K562 (cell line): ENCODE measurements around the gene CLCNKB. TPM values are rescaled to one million over a fixed set of nuclear protein-coding genes. Genes with fewer than 3 reads are reported as not detected.

Experiments
- ATF1 ChIP-seq, 2 experiments: fragments of 450-650 bp in 1 of 2; IDR thresholded peaks; 2 replicates each; pipeline ENCODE4 v1.6.1; 2016; ENCODE audit warnings: missing compliant biosample characterization in 1 of 2, missing genetic modification characterization in 1 of 2
- FOSL1 ChIP-seq: fragments of 200-800 bp; sonication (Bioruptor generic); conservative IDR thresholded peaks from 2 replicates; pipeline ENCODE4 v1.6.1; 2016; ENCODE audit warnings: missing genetic modification characterization, missing compliant biosample characterization
- GABPB1 ChIP-seq: sonication (generic); formaldehyde crosslinking; IDR thresholded peaks from 2 replicates; pipeline ENCODE4 v1.8.0; 2022; ENCODE audit warnings: mild to moderate bottlenecking, missing genetic modification reagents
- HDAC8 ChIP-seq: fragments of 450-650 bp; IDR thresholded peaks from 2 replicates; pipeline ENCODE4 v1.6.1; 2016; ENCODE audit warnings: mild to moderate bottlenecking, missing genetic modification characterization, moderate library complexity, missing compliant biosample characterization
- LARP7 ChIP-seq: fragments of 450-650 bp; IDR thresholded peaks from 2 replicates; pipeline ENCODE4 v1.6.1; 2016
- NRF1 ChIP-seq, 2 experiments: fragments of 450-650 bp; IDR thresholded peaks in 1 of 2; conservative IDR thresholded peaks in 1 of 2; 2 replicates each; pipeline ENCODE4 v1.6.1; 2014; ENCODE audit warnings: mild to moderate bottlenecking in 2 of 2
- PTTG1 ChIP-seq: fragments of 450-650 bp; IDR thresholded peaks from 2 replicates; pipeline ENCODE4 v1.6.1; 2016; ENCODE audit warnings: low read depth, mild to moderate bottlenecking, missing genetic modification characterization, missing compliant biosample characterization
- RFX7 ChIP-seq: fragments of 250-450 bp; sonication (Bioruptor Pico); IDR thresholded peaks from 2 replicates; pipeline ENCODE4 v1.5.1; 2021; ENCODE audit warnings: mild to moderate bottlenecking
- SMAD3 ChIP-seq: fragments of 450-650 bp; formaldehyde crosslinking; conservative IDR thresholded peaks from 2 replicates; pipeline ENCODE4 v1.4.0; 2020; ENCODE audit warnings: mild to moderate bottlenecking
- SMARCA5 ChIP-seq: fragments of 450-650 bp; IDR thresholded peaks from 2 replicates; pipeline ENCODE4 v1.6.1; 2016
- STAG1 ChIP-seq: sonication (generic); formaldehyde crosslinking; IDR thresholded peaks from 2 replicates; pipeline ENCODE4 v1.5.0; 2020; ENCODE audit warnings: missing genetic modification reagents, borderline replicate concordance
- TCF3 ChIP-seq: sonication (generic); formaldehyde crosslinking; IDR thresholded peaks from 2 replicates; pipeline ENCODE4 v1.4.0; 2020; ENCODE audit warnings: mild to moderate bottlenecking, missing genetic modification reagents
- ZNF146 ChIP-seq: IDR thresholded peaks from one replicate; pipeline ENCODE4 v1.6.1; 2018; ENCODE audit warnings: missing compliant biosample characterization; ENCODE audit not compliant: unreplicated experiment
- ZNF197 ChIP-seq: fragments of 200-800 bp; sonication (Bioruptor generic); IDR thresholded peaks from 2 replicates; pipeline ENCODE4 v1.6.1; 2016; ENCODE audit warnings: low read depth, missing genetic modification characterization, missing compliant biosample characterization
- ZNF3 ChIP-seq: fragments of 250-450 bp; sonication (Bioruptor Pico); IDR thresholded peaks from 2 replicates; pipeline ENCODE4 v1.5.0; 2021; ENCODE audit warnings: mild to moderate bottlenecking, moderate library complexity
- polyA plus RNA-seq, 8 experiments: library from polyadenylated mRNA; depleted of rRNA in 4 of 8; stranded (reverse) in 5 of 8; unstranded in 3 of 8; fragments of >200 nt; fragmentation: Nextera tagmentation in 2 of 8; fragmentation: Illumina TruSeq in 1 of 8; extraction: Ambion mirVana in 2 of 8; extraction: Trizol in 1 of 8; gene quantifications; 2 replicates each; pipeline versions ENCODE4 v1.2.1 to v1.2.3, GENCODE V29; 2011 to 2014; ENCODE audit warnings: inconsistent platforms in 1 of 8, missing spikeins in 1 of 8
- total RNA-seq, 7 experiments: library from RNA; depleted of rRNA in 6 of 7; stranded (reverse); fragments of >200 nt in 6 of 7; fragmentation: Illumina TruSeq in 2 of 7; extraction: Trizol in 2 of 7; gene quantifications; 2 replicates each; pipeline versions ENCODE4 v1.2.1 to v1.2.3, GENCODE V29; 2011 to 2021; ENCODE audit warnings: low replicate concordance in 1 of 7
- TF ChIP-seq, protein P1 (sequence below): sonication (generic); formaldehyde crosslinking; IDR thresholded peaks from 2 replicates; pipeline ENCODE4 v1.8.1; 2022; ENCODE audit warnings: missing genetic modification reagents
- TF ChIP-seq, protein P2 (sequence below): fragments of 450-650 bp; IDR thresholded peaks from 2 replicates; pipeline ENCODE4 v1.6.1; 2014; ENCODE audit warnings: low read depth, mild to moderate bottlenecking, moderate library complexity, borderline replicate concordance
- TF ChIP-seq, protein P3 (sequence below): sonication (generic); formaldehyde crosslinking; IDR thresholded peaks from 2 replicates; pipeline ENCODE4 v1.8.0; 2022; ENCODE audit warnings: mild to moderate bottlenecking, missing genetic modification reagents
- TF ChIP-seq, protein P4 (sequence below): fragments of 250-450 bp; sonication (Bioruptor Pico); IDR thresholded peaks from 2 replicates; pipeline ENCODE4 v1.4.0; 2020; ENCODE audit warnings: mild to moderate bottlenecking, moderate library complexity
- TF ChIP-seq, protein P5 (sequence below): fragments of 250-450 bp; sonication (Bioruptor Pico); IDR thresholded peaks from 2 replicates; pipeline ENCODE4 v1.6.1; 2021; ENCODE audit warnings: mild to moderate bottlenecking
- TF ChIP-seq, protein P6 (sequence below): IDR thresholded peaks from 2 replicates; pipeline ENCODE4 v1.6.1; 2011; ENCODE audit not compliant: insufficient read length; ENCODE audit errors: extremely low read depth

CLCNKB gene
- total and polyA plus RNA-seq, 9 of the 15 experiments (the other 6 are each of a cell fraction or from before 2014, with no cell fraction given), result 0.08 to 1.7 (median 0.64) TPM

DNA sequence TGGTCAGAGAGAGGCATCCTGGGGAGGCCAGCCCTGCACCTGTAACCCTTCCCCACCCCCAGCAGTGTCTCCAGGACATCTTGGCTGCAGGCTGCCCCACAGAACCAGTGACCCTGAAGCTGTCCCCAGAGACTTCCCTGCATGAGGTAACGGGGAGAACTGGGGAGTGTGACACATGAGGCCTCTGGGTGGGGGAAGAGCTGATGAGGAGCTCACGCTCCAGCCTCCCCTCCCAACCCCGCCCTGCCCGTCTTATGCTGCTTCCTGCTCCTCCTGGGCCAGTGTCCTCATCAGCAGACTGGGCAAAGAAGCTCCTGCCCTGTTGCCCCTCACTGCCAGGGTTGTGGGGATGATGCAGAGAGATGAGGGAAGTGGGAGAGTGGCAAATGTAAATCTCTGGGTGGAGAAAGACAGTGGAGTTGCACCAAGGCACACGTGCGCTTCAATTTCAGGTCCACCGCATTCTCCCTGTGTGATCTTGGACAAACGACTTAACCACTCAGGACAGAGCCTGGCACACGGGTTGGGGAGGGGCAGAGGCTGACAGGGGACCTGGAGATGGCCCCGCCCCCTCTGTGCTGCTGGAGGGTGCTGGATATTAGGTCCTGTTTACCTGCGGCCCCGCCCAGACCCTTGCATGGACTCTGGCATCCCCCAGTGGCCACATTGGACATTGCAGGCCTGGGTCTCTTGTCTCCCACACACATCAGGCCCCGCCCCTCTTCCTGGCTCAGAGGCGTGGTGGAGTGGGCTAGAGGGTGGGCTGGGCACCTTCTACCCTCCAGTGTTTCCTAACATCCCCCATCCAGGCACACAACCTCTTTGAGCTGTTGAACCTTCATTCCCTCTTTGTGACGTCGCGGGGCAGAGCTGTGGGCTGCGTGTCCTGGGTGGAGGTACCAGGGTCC lies 12.3 kb downstream of the CLCNKB start (continued):
- TF ChIP-seq, protein P1, sequence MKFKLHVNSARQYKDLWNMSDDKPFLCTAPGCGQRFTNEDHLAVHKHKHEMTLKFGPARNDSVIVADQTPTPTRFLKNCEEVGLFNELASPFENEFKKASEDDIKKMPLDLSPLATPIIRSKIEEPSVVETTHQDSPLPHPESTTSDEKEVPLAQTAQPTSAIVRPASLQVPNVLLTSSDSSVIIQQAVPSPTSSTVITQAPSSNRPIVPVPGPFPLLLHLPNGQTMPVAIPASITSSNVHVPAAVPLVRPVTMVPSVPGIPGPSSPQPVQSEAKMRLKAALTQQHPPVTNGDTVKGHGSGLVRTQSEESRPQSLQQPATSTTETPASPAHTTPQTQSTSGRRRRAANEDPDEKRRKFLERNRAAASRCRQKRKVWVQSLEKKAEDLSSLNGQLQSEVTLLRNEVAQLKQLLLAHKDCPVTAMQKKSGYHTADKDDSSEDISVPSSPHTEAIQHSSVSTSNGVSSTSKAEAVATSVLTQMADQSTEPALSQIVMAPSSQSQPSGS (CRISPR knock-in tag), result no peak
- TF ChIP-seq HDAC8 (tag) (no peak), ZNF3 (CRISPR knock-in tag) (no peak), LARP7 (peak; percentile 73; the same call in 1 of the 2 replicates), SMARCA5 (peak; percentile 85), FOSL1 (tag) (0 out of 2 replicates have a peak, but pooled peaks have one; percentile 16), GABPB1 (0 out of 2 replicates have a peak, but pooled peaks have one; percentile 42), STAG1 (CRISPR knock-in tag) (peak; percentile 98), SMAD3 (no peak), NRF1 (conservative IDR thresholded peaks at IDR 0.05 in 1 of 2, IDR thresholded peaks at IDR 0.05 in 1 of 2) (peak in 1 of 2 experiments; percentile 39; a peak in 2 of 4 replicates), TCF3 (CRISPR knock-in tag) (peak; percentile 23), ZNF146 (CRISPR knock-in tag) (no peak), ATF1 (CRISPR knock-in tag; IDR thresholded peaks at IDR 0.05) (no peak), ATF1 (tag; IDR thresholded peaks at IDR 0.05) (no peak), ZNF197 (CRISPR knock-in tag) (no peak), RFX7 (CRISPR knock-in tag) (no peak), PTTG1 (no peak)
- TF ChIP-seq, protein P2, sequence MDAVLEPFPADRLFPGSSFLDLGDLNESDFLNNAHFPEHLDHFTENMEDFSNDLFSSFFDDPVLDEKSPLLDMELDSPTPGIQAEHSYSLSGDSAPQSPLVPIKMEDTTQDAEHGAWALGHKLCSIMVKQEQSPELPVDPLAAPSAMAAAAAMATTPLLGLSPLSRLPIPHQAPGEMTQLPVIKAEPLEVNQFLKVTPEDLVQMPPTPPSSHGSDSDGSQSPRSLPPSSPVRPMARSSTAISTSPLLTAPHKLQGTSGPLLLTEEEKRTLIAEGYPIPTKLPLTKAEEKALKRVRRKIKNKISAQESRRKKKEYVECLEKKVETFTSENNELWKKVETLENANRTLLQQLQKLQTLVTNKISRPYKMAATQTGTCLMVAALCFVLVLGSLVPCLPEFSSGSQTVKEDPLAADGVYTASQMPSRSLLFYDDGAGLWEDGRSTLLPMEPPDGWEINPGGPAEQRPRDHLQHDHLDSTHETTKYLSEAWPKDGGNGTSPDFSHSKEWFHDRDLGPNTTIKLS, result no peak
- TF ChIP-seq, protein P3, sequence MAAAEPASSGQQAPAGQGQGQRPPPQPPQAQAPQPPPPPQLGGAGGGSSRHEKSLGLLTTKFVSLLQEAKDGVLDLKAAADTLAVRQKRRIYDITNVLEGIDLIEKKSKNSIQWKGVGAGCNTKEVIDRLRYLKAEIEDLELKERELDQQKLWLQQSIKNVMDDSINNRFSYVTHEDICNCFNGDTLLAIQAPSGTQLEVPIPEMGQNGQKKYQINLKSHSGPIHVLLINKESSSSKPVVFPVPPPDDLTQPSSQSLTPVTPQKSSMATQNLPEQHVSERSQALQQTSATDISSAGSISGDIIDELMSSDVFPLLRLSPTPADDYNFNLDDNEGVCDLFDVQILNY, result peak; percentile 25; the same call in 1 of the 2 replicates
- TF ChIP-seq, protein P4, sequence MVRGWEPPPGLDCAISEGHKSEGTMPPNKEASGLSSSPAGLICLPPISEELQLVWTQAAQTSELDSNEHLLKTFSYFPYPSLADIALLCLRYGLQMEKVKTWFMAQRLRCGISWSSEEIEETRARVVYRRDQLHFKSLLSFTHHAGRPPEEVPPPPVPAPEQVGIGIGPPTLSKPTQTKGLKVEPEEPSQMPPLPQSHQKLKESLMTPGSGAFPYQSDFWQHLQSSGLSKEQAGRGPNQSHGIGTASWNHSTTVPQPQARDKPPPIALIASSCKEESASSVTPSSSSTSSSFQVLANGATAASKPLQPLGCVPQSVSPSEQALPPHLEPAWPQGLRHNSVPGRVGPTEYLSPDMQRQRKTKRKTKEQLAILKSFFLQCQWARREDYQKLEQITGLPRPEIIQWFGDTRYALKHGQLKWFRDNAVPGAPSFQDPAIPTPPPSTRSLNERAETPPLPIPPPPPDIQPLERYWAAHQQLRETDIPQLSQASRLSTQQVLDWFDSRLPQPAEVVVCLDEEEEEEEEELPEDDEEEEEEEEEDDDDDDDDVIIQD, result no peak
- TF ChIP-seq, protein P5, sequence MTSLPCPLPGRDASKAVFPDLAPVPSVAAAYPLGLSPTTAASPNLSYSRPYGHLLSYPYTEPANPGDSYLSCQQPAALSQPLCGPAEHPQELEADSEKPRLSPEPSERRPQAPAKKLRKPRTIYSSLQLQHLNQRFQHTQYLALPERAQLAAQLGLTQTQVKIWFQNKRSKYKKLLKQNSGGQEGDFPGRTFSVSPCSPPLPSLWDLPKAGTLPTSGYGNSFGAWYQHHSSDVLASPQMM (CRISPR knock-in tag), result no peak
- TF ChIP-seq, protein P6, sequence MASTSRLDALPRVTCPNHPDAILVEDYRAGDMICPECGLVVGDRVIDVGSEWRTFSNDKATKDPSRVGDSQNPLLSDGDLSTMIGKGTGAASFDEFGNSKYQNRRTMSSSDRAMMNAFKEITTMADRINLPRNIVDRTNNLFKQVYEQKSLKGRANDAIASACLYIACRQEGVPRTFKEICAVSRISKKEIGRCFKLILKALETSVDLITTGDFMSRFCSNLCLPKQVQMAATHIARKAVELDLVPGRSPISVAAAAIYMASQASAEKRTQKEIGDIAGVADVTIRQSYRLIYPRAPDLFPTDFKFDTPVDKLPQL, result no peak
